CD14-positive monocyte (primary cell): Measurements from ENCODE around the gene MYO5B. TPM values are rescaled to one million over a fixed set of nuclear protein-coding genes. Genes with fewer than 3 reads are reported as not detected.
A peak's percentile ranks its signal among the peaks of the same experiment; 100 is the strongest.

ENCODE experiments used
- DNase-seq, 3 donors: peaks; one replicate each; pipeline ENCODE4 v3.0.0-alpha.2; 2011 to 2022
- H2AFZ ChIP-seq: 2 replicates; pipeline ENCODE4 v1.6.0; 2012; ENCODE audit warnings: mild to moderate bottlenecking, low read depth, low read length, inconsistent platforms; ENCODE audit not compliant: insufficient read depth, poor library complexity, severe bottlenecking
- H3K27ac ChIP-seq, 2 donors: 1 replicate in 1 of 2; 2 replicates in 1 of 2; pipeline ENCODE4 v1.5.1; 2012 to 2013; ENCODE audit warnings: low read length in 2 of 2, control low read depth in 1 of 2, inconsistent platforms in 1 of 2, low read depth in 1 of 2, mild to moderate bottlenecking in 1 of 2
- H3K27me3 ChIP-seq, 2 donors: one replicate each; pipeline versions ENCODE4 v1.6.0 to v1.6.1; 2011 to 2013; ENCODE audit warnings: low read length in 2 of 2; ENCODE audit not compliant: control insufficient read depth in 2 of 2, insufficient read depth in 2 of 2
- H3K36me3 ChIP-seq, 2 donors: replicated peaks in 1 of 2; 1 replicate in 1 of 2; 2 replicates in 1 of 2; pipeline versions ENCODE4 v1.5.1 to v1.6.1; 2012 to 2013; ENCODE audit warnings: low read length in 2 of 2, control low read depth in 1 of 2, inconsistent platforms in 1 of 2, mild to moderate bottlenecking in 1 of 2; ENCODE audit not compliant: insufficient read depth in 2 of 2, control insufficient read depth in 1 of 2
- H3K4me1 ChIP-seq, 2 donors: 1 replicate in 1 of 2; 2 replicates in 1 of 2; pipeline versions ENCODE4 v1.5.1 to v1.6.1; 2012 to 2013; ENCODE audit warnings: low read length in 2 of 2, control low read depth in 1 of 2, inconsistent platforms in 1 of 2, mild to moderate bottlenecking in 1 of 2, moderate library complexity in 1 of 2; ENCODE audit not compliant: insufficient read depth in 2 of 2, control insufficient read depth in 1 of 2
- H3K4me2 ChIP-seq: replicated peaks from 2 replicates; pipeline ENCODE3; 2012; ENCODE audit warnings: low read length, moderate library complexity, mild to moderate bottlenecking; ENCODE audit not compliant: poor library complexity, severe bottlenecking; ENCODE audit errors: extremely low read depth
- H3K4me3 ChIP-seq, 3 experiments: fragments of 200-600 bp in 1 of 3; sonication (generic) in 1 of 3; replicated peaks in 1 of 3; 1 replicate in 2 of 3; 2 replicates in 1 of 3; pipeline ENCODE4 v1.5.1; 2011 to 2013; ENCODE audit warnings: low read length in 3 of 3, mild to moderate bottlenecking in 3 of 3, control low read depth in 2 of 3, low read depth in 2 of 3, inconsistent platforms in 1 of 3, moderate library complexity in 1 of 3
- H3K79me2 ChIP-seq: 2 replicates; pipeline ENCODE4 v1.6.0; 2012; ENCODE audit warnings: mild to moderate bottlenecking, control low read depth, inconsistent platforms, low read length, moderate library complexity; ENCODE audit not compliant: insufficient read depth
- H3K9ac ChIP-seq: 2 replicates; pipeline ENCODE4 v1.6.0; 2017; ENCODE audit warnings: low read length, mild to moderate bottlenecking; ENCODE audit not compliant: insufficient read depth, poor library complexity, severe bottlenecking
- H3K9me3 ChIP-seq, 2 donors: replicated peaks in 1 of 2; 1 replicate in 1 of 2; 2 replicates in 1 of 2; pipeline versions ENCODE4 v1.5.1 to v1.6.1; 2012 to 2013; ENCODE audit warnings: low read length in 2 of 2, control low read depth in 1 of 2; ENCODE audit not compliant: control insufficient read depth in 1 of 2, insufficient read depth in 1 of 2
- H4K20me1 ChIP-seq: 2 replicates; pipeline ENCODE4 v1.6.0; 2012; ENCODE audit warnings: mild to moderate bottlenecking, low read length, control low read depth, moderate library complexity; ENCODE audit not compliant: insufficient read depth
- H3K27ac Mint-ChIP-seq, 7 donors: one replicate each; pipeline ENCODE4 v1.8.0; 2020; ENCODE audit warnings: mild to moderate bottlenecking in 7 of 7, mixed read lengths in 7 of 7, moderate library complexity in 6 of 7, inconsistent platforms in 2 of 7
- H3K27me3 Mint-ChIP-seq, 3 donors: one replicate each; pipeline ENCODE4 v1.8.0; 2021 to 2022; ENCODE audit warnings: low read depth in 3 of 3, mild to moderate bottlenecking in 3 of 3, mixed read lengths in 3 of 3, moderate library complexity in 3 of 3, inconsistent platforms in 1 of 3
- H3K36me3 Mint-ChIP-seq, 2 donors: one replicate each; pipeline ENCODE4 v1.8.0; 2020; ENCODE audit warnings: mixed read lengths in 2 of 2, inconsistent platforms in 1 of 2, mild to moderate bottlenecking in 1 of 2
- H3K4me1 Mint-ChIP-seq: one replicate; pipeline ENCODE4 v1.8.0; 2020; ENCODE audit warnings: mild to moderate bottlenecking, mixed read lengths
- H3K4me3 Mint-ChIP-seq, 2 donors: one replicate each; pipeline ENCODE4 v1.8.0; 2020; ENCODE audit warnings: mild to moderate bottlenecking in 2 of 2, mixed read lengths in 2 of 2, moderate library complexity in 1 of 2
- H3K9me3 Mint-ChIP-seq, 7 donors: one replicate each; pipeline ENCODE4 v1.8.0; 2020 to 2022; ENCODE audit warnings: mixed read lengths in 7 of 7, mild to moderate bottlenecking in 6 of 7, moderate library complexity in 6 of 7, inconsistent platforms in 2 of 7
- WGBS: methylation state at CpG from one replicate; pipeline ENCODE4 v1.1.5; 2013; ENCODE audit warnings: missing lambda C conversion rate; ENCODE audit not compliant: insufficient coverage; 5-methylcytosine and 5-hydroxymethylcytosine counted together
- intact Hi-C, 2 donors: fragments of 100-400 bp; cut with micrococcal nuclease; formaldehyde crosslinking; loops; one replicate each; pipeline versions ENCODE4 v1.15.0 to v1.15.1; 2023
- polyA plus RNA-seq, 3 donors: library from polyadenylated mRNA; depleted of rRNA in 1 of 3; unstranded in 2 of 3; stranded (reverse) in 1 of 3; fragments of 300-500 nt in 2 of 3; fragments of >200 nt in 1 of 3; fragmentation: Illumina TruSeq in 2 of 3; gene quantifications; 1 replicate in 2 of 3; 2 replicates in 1 of 3; pipeline ENCODE4 v1.2.3, GENCODE V29; 2012 to 2021
- TF ChIP-seq, protein P1 (sequence below): fragments of 200-600 bp; IDR thresholded peaks from one replicate; pipeline ENCODE4 v1.8.0; 2022; ENCODE audit warnings: antibody characterized with exemption, mild to moderate bottlenecking

Gene MYO5B
- polyA plus RNA-seq, 3 donors, result 0.04 TPM; not detected in 2

DNA sequence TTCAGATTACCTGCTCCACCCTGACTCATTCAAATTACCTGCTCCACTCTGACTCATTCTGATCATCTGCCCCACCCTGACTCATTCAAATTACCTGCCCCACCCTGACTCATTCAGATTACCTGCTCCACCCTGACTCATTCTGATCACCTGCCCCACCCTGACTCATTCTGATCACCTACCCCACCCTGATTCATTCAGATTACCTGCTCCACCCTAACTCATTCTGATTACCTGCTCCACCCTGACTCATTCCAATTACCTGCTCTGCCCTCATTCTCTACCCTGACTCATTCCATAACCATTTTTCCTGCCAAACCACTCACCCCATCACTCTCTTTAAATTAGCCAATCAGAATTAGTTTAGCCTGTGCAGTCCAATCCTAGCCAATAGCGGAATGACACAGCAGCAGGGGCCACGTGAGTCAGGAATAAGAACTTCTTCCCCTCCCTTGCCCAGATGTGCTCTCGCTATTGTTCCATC lies 45.2 kb upstream of the MYO5B start:
- Mint-ChIP-seq H3K4me1 (no peaks in the 10 kb centered on the region), H3K36me3 (no peaks in the 10 kb centered on the region), H3K9me3 (peaks cover 14 to 32% (median 28%) of the 10 kb centered on the region in 7 donors), H3K27me3 (peaks cover 2 to 8% (median 3%) of the 10 kb centered on the region in 3 donors), H3K4me3 (no peak overlapping the region), H3K27ac (peak overlapping the region in 2 of 7 donors; percentile 3 to 13)
- no peak overlapping the region for H3K4me2 ChIP-seq
- H3K4me3 ChIP-seq, result no peak overlapping the region
- no peaks in the 10 kb centered on the region for H4K20me1 ChIP-seq
- TF ChIP-seq, protein P1, sequence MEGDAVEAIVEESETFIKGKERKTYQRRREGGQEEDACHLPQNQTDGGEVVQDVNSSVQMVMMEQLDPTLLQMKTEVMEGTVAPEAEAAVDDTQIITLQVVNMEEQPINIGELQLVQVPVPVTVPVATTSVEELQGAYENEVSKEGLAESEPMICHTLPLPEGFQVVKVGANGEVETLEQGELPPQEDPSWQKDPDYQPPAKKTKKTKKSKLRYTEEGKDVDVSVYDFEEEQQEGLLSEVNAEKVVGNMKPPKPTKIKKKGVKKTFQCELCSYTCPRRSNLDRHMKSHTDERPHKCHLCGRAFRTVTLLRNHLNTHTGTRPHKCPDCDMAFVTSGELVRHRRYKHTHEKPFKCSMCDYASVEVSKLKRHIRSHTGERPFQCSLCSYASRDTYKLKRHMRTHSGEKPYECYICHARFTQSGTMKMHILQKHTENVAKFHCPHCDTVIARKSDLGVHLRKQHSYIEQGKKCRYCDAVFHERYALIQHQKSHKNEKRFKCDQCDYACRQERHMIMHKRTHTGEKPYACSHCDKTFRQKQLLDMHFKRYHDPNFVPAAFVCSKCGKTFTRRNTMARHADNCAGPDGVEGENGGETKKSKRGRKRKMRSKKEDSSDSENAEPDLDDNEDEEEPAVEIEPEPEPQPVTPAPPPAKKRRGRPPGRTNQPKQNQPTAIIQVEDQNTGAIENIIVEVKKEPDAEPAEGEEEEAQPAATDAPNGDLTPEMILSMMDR, result no peak
- no peak overlapping the region for H2AFZ ChIP-seq
- H3K9ac ChIP-seq, result no peak overlapping the region
- H3K36me3 ChIP-seq, result no peaks in the 10 kb centered on the region
- H3K27ac ChIP-seq, result no peak overlapping the region
- DNase-seq, result no peak
- no CpG with 5 or more reads among the region's 3 CpGs for WGBS
- H3K27me3 ChIP-seq, result no peaks in the 10 kb centered on the region
- H3K79me2 ChIP-seq, result no peaks in the 10 kb centered on the region
- intact Hi-C loops, result no loop called here
- H3K9me3 ChIP-seq, result peaks cover 8 to 19% of the 10 kb centered on the region in 2 donors
- H3K4me1 ChIP-seq, result no peaks in the 10 kb centered on the region

GRCh38 chr18:50232419-50232818 lies 37.5 kb upstream of the MYO5B start:
- no peaks in the 10 kb centered on the region for H3K4me1 ChIP-seq
- WGBS, result 92% methylated on average over 2 of the region's 2 CpGs
- Mint-ChIP-seq H3K9me3 (peaks cover 0 to 4% (median 0%) of the 10 kb centered on the region in 7 donors), H3K4me3 (no peak overlapping the region), H3K4me1 (no peaks in the 10 kb centered on the region), H3K27ac (no peak overlapping the region), H3K36me3 (no peaks in the 10 kb centered on the region), H3K27me3 (peaks cover 8 to 20% (median 10%) of the 10 kb centered on the region in 3 donors)
- H3K79me2 ChIP-seq, result no peaks in the 10 kb centered on the region
- H3K27ac ChIP-seq, result no peak overlapping the region
- no peaks in the 10 kb centered on the region for H3K27me3 ChIP-seq
- no peaks in the 10 kb centered on the region for H4K20me1 ChIP-seq
- H3K4me3 ChIP-seq, result no peak overlapping the region
- H3K36me3 ChIP-seq, result no peaks in the 10 kb centered on the region
- no peak overlapping the region for H3K9ac ChIP-seq
- no peak overlapping the region for H3K4me2 ChIP-seq
- TF ChIP-seq, protein P1, result no peak
- intact Hi-C loops, result no loop called here
- H2AFZ ChIP-seq, result no peak overlapping the region
- H3K9me3 ChIP-seq, result no peaks in the 10 kb centered on the region
- DNase-seq, result no peak
